Retinal pigment epithelial cell (primary cell): Measurements from ENCODE around the gene HYAL2.

Source experiments
- DNase-seq: peaks from one replicate; pipeline ENCODE4 v3.0.0-alpha.2; 2010; ENCODE audit warnings: low read depth
- H3K4me3 ChIP-seq: 2 replicates; pipeline ENCODE4 v1.5.1; 2011; ENCODE audit warnings: mild to moderate bottlenecking, low read length, control low read depth, moderate library complexity
- TF ChIP-seq, protein P1 (sequence below): conservative IDR thresholded peaks from 2 replicates; pipeline ENCODE4 v1.5.1; 2011; ENCODE audit warnings: low read depth, low read length, control low read depth, inconsistent platforms

Gene HYAL2

GRCh38 chr3:50350527-50351322 lies 28.2 kb upstream of the HYAL2 start, which contains the start of the genes CYB561D2 and NPRL2:
Gene CYB561D2, plus strand, starts transcription at chr3:50350862. Its CDS starts 572 bp downstream, at chr3:50351434.
Gene NPRL2, minus strand, starts transcription at chr3:50350775. Its CDS starts 123 bp downstream, at chr3:50350652.
- peak; percentile 74 for DNase-seq
- peak within 1 kb of the TSS; percentile 91 for H3K4me3 ChIP-seq
- TF ChIP-seq, protein P1, sequence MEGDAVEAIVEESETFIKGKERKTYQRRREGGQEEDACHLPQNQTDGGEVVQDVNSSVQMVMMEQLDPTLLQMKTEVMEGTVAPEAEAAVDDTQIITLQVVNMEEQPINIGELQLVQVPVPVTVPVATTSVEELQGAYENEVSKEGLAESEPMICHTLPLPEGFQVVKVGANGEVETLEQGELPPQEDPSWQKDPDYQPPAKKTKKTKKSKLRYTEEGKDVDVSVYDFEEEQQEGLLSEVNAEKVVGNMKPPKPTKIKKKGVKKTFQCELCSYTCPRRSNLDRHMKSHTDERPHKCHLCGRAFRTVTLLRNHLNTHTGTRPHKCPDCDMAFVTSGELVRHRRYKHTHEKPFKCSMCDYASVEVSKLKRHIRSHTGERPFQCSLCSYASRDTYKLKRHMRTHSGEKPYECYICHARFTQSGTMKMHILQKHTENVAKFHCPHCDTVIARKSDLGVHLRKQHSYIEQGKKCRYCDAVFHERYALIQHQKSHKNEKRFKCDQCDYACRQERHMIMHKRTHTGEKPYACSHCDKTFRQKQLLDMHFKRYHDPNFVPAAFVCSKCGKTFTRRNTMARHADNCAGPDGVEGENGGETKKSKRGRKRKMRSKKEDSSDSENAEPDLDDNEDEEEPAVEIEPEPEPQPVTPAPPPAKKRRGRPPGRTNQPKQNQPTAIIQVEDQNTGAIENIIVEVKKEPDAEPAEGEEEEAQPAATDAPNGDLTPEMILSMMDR, result no peak

- H3K4me3 ChIP-seq, result peak overlapping the region; percentile 91
- TF ChIP-seq, protein P1, result no peak
- DNase-seq, result no peak
These were observed 27.6 kb upstream of the HYAL2 start for GRCh38 chr3:50350213-50350526.

GRCh38 chr3:50347187-50347813 lies 24.8 kb upstream of the HYAL2 start:
- TF ChIP-seq, protein P1, result peak; percentile 72
- H3K4me3 ChIP-seq, result no peak overlapping the region
- no peak for DNase-seq

DNA sequence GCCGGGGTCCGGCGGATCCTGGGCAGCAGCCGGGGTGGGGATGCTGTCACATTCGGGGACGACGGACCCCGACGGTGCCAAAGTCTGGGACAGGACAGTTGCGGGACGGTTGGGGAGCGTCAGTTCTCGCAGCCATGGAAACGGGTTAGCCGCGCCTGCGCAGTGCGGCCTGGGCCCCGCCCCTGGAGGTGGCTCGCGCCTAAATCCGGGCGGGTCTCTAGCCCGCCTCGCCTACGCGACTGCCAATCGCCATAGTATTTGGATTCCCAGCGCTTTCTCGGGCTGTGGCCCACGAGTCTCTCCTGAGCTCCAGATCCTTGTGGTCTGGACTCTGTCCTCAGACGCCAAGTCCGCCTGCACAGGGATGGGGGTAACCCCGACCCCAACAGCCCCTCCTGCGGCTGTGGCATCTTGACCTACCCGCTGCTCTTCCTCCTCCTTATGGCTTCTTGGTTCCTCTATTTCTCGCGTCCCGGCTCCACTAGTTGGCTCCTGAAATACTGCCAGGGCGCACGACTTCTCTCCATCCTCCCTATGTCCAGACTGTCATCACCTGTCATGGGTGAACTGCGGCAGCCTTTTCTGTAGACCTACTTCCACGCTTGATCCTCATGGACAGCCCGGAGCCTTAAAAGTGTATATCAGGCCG lies 23.2 kb upstream of the HYAL2 start, which contains the start of gene ZMYND10:
TSS of gene ZMYND10 (minus strand) at position 147 of the 649 bp plus-strand sequence. CDS start 153 bp downstream, outside the sequence.
- H3K4me3 ChIP-seq, result peak within 1 kb of the TSS; percentile 58
- no peak for DNase-seq
- TF ChIP-seq, protein P1, result no peak

DNA sequence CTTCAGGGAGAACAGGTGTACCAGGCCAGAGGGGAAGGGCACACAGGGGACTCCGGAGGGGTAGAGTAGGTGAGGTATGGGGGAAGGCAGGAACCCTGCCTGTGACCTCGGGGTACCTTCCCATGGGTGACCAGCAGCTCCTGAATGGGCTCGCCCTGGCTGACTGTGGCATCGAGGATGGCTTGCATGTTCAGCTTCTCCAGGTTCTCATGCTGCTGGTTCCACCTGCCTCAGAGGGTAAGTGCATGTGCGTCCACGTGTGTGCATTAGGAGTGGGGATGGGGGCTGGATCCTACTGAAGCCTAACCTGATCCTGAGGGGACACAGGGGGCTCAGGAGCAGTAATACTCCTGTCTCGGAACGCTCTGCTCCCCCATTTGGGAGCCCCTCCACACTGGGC lies 22.5 kb upstream of the HYAL2 start:
- no peak for DNase-seq
- TF ChIP-seq, protein P1, result no peak
- peak overlapping the region; percentile 58 for H3K4me3 ChIP-seq

DNA sequence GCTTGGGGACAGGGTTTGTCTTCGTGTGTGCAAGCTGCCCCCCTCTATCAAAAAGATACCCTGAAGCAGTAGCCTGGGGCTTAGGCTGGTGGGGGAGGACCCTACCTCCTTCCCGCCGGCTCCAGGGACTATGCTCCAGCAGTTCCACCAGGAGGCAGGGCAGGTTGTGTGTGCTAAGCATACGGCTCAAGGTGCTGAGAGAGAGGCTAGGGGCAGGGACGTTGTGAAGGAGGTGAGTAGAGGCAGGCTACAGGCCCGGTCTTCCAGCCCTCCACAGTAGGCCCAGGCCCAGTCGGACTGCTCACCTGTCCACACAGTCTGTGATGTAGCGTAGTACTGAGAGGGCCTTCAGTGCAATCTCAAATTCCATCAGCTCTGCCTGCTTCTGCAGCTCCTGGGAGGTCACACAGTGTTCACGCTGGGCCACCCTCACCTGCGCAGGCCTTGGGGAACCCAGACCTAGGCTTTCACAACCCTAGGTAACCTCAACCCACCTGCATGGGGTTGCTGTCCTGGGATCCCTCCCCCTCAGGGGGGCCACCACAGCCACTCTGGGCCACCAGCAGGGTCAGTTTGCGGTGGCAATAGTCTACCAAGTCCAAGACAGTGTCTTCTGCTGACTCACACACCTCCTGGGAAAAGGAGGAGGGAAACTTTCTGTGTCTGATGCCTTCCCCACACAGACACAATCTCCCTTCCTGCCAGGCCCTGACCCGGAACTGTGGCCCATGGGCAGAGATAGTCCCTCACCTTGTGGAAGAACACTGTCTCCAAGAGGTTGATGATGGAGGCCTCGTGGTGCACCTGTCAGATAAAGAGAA lies 20.5 kb upstream of the HYAL2 start:
- no peak for DNase-seq
- TF ChIP-seq, protein P1, result peak; percentile 11
- no peak overlapping the region for H3K4me3 ChIP-seq
